Choroid plexus epithelial cell (primary cell): Measurements from ENCODE around the gene FCRL2.

Source experiments
- DNase-seq: peaks from one replicate; pipeline ENCODE4 v3.0.0-alpha.2; 2010; ENCODE audit warnings: low read depth
- H3K4me3 ChIP-seq: 2 replicates; pipeline ENCODE4 v1.5.1; 2011; ENCODE audit warnings: low read depth, mild to moderate bottlenecking, control low read depth, low read length, moderate library complexity
- CTCF ChIP-seq: conservative IDR thresholded peaks from 2 replicates; pipeline ENCODE4 v1.5.1; 2011; ENCODE audit warnings: low read depth, mild to moderate bottlenecking, control low read depth, inconsistent platforms, low read length, moderate library complexity

FCRL2 gene

GRCh38 chr1:157776971-157777391 is at the start of gene FCRL2:
FCRL2 (minus strand) TSS chr1:157777132; CDS start chr1:157777073, 59 bp downstream.
- TF ChIP-seq CTCF: no peak
- no peak for DNase-seq
- H3K4me3 ChIP-seq: no peak within 1 kb of the TSS

- DNase-seq: no peak
- no peak for TF ChIP-seq CTCF
- H3K4me3 ChIP-seq: no peak overlapping the region
Observed at GRCh38 chr1:157820299-157820698, 43.4 kb upstream of the FCRL2 start.

GRCh38 chr1:157819896-157820295 is 43.0 kb upstream of the FCRL2 start, which contains the start of gene FCRL1:
FCRL1 (minus strand) TSS chr1:157820120; CDS start chr1:157820037, 83 bp downstream.
- DNase-seq: no peak
- H3K4me3 ChIP-seq: no peak within 1 kb of the TSS

GRCh38 chr1:157819215-157819614 is 42.3 kb upstream of the FCRL2 start:
- no peak for TF ChIP-seq CTCF
- no peak for DNase-seq
- H3K4me3 ChIP-seq: no peak overlapping the region

More at GRCh38 chr1:157819896-157820295, 43.0 kb upstream of the FCRL2 start, which contains the start of gene FCRL1:
- TF ChIP-seq CTCF: no peak

GRCh38 chr1:157813269-157813668 is 36.3 kb upstream of the FCRL2 start:
- no peak for TF ChIP-seq CTCF
- no peak overlapping the region for H3K4me3 ChIP-seq
- no peak for DNase-seq

- DNase-seq: no peak
- no peak overlapping the region for H3K4me3 ChIP-seq
- no peak for TF ChIP-seq CTCF
Observed at GRCh38 chr1:157806431-157807149, 29.7 kb upstream of the FCRL2 start.

GRCh38 chr1:157803851-157804250 is 26.9 kb upstream of the FCRL2 start:
- H3K4me3 ChIP-seq: no peak overlapping the region
- TF ChIP-seq CTCF: no peak
- DNase-seq: no peak
